DOHH2 (cell line): ENCODE measurements around the gene NANOGP8.

ENCODE experiments used
- CTCF ChIP-seq: fragments of 200-600 bp; sonication (generic); IDR thresholded peaks from one replicate; pipeline ENCODE4 v1.5.1; 2014; ENCODE audit warnings: antibody characterized with exemption, mild to moderate bottlenecking, low read depth, low read length; ENCODE audit not compliant: poor library complexity, severe bottlenecking
- EZH2phosphoT487 ChIP-seq: fragments of 200-600 bp; sonication (generic); IDR thresholded peaks from 2 replicates; pipeline ENCODE4 v1.6.1; 2017; ENCODE audit warnings: borderline replicate concordance, mild to moderate bottlenecking, antibody characterized with exemption, low read length, moderate library complexity, mixed read lengths

GRCh38 chr15:35080226-35080625 is 4.9 kb downstream of the NANOGP8 start:
- TF ChIP-seq CTCF (no peak), EZH2phosphoT487 (no peak)
